Mesodermal cell (in vitro differentiated cells): ENCODE measurements around the gene STX16.
"Not testable (repeated sequence)": the region's sequence is repeated elsewhere in the genome, so short reads cannot be mapped to it uniquely, and the experiment has no call there.

Experiments used
- H3K27ac ChIP-seq: 2 replicates; pipeline ENCODE4 v1.7.0; 2013; ENCODE audit warnings: mild to moderate bottlenecking, low read depth, low read length, moderate library complexity; ENCODE audit not compliant: severe bottlenecking
- H3K36me3 ChIP-seq: 2 replicates; pipeline ENCODE4 v1.7.1; 2013; ENCODE audit warnings: mild to moderate bottlenecking, low read length, moderate library complexity; ENCODE audit not compliant: control insufficient read depth, insufficient read depth
- H3K4me1 ChIP-seq: one replicate; pipeline ENCODE4 v1.7.1; 2013; ENCODE audit warnings: mild to moderate bottlenecking, low read length; ENCODE audit not compliant: insufficient read depth, control insufficient read depth, poor library complexity, severe bottlenecking
- H3K4me3 ChIP-seq: 2 replicates; pipeline ENCODE4 v1.7.0; 2013; ENCODE audit warnings: low read length, control low read depth, mild to moderate bottlenecking; ENCODE audit not compliant: insufficient read depth, poor library complexity, severe bottlenecking; ENCODE audit errors: extremely low read depth
- H3K9me3 ChIP-seq: 2 replicates; pipeline ENCODE4 v1.7.1; 2013; ENCODE audit warnings: mild to moderate bottlenecking, low read length, moderate library complexity; ENCODE audit not compliant: control insufficient read depth
- WGBS, 2 experiments: methylation state at CpG; one replicate each; pipeline ENCODE4 v1.1.5; 2013; ENCODE audit warnings: missing lambda C conversion rate in 2 of 2; ENCODE audit not compliant: insufficient coverage in 2 of 2; 5-methylcytosine and 5-hydroxymethylcytosine counted together

The STX16 gene

DNA sequence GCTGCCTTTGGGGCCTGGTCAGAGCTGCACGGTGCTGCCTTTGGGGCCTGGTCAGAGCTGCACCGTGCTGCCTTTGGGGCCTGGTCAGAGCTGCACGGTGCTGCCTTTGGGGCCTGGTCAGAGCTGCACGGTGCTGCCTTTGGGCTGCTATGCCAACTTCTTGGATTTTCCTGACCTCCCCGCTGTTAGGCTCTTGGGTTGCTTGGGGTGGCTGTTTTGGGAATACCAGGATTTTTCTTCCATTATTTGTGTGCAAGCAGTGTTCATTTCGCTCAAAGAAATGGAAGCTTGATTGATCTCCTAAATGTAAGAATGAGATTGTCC lies 2.6 kb upstream of the STX16 start:
- WGBS, 2 experiments = 92 to 93% methylated on average over 4 to 5 of the region's 6 CpGs
- H3K27ac ChIP-seq, H3K4me1 ChIP-seq, H3K36me3 ChIP-seq, H3K4me3 ChIP-seq, H3K9me3 ChIP-seq: not testable (repeated sequence)

DNA sequence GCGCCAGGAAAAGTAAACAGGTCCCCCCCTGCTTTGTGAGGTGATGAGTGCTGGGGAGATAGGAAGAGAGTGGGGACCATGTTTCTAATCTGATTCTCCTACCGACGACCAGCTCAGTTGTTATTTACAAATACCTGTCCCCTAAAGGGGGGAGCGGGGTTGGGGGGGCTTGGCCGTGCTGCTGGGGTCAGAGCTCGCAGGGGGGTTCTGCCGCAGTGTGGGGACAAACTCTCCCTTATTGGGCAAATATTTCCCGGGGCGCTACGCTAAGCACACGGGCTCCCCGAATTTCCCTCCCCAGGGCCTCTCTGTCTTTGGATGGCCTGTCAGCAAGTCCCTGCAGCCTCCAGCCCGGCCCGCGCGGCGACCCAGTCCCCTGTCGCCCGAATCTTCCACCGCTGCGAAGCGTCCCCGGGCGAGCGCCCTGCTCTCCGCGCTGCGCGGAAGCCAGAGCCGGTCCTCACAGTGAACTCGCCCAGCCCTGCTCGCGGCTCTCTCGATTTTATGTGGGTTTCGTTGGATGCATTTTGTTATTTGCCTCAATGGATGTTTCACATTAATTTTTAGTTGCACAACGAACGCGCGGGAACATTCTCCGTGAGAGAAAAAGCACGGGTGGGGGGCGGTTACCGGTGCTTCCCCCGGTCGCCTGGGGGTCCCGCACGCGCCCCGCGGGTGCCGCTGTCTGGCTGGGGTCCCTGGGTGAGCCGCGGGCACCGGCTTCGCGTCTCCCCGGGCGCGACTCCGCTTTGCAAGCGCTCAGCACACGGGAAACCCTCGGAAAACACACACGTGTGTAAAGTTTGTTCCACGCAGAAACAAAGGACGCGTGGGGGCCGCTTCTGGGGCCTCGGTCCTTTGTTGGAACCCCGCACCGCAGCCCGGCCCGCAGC lies 1.5 kb upstream of the STX16 start:
- peaks cover 6% of the 10 kb centered on the region for H3K4me1 ChIP-seq
- no peaks in the 10 kb centered on the region for H3K9me3 ChIP-seq
- no peak overlapping the region for H3K27ac ChIP-seq
- H3K4me3 ChIP-seq = peak overlapping the region; percentile 83
- H3K36me3 ChIP-seq = no peaks in the 10 kb centered on the region
- WGBS, 2 experiments = 69 to 77% methylated on average over 68 to 69 of the region's 73 CpGs

DNA sequence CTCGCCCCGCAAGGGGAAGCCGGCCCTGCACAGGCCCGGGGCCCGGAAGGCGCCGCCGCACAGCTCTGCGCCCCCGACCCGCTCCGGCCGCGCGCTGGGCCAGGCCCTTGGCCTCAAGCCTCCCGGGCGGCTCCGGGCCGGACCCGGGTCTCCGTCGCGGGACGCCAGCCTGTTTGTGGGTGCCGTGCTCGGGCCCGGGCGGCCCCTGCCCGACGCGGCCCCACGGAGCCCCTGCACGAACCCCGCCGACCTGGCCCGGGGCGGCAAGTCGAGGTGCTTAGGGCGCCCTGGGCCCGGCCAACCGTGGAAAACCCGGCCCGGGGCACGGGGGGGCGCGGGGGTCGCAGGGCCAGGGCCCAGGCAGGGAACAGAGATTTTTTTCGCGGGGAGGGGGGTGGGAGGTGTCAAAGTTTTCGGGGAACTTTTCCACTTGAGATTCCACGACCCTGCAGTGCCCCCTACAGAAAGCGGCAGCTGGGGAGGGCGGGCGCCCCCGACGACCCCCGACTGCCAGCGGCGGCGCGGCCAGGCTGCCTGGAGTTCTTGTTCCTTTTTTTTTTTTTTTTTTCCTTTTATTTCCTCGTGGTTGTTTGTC lies 805 bp upstream of the STX16 start:
- peaks cover 3% of the 10 kb centered on the region for H3K36me3 ChIP-seq
- peaks cover 9% of the 10 kb centered on the region for H3K4me1 ChIP-seq
- WGBS, 2 experiments = 44 to 61% methylated on average over 47 to 54 of the region's 62 CpGs
- H3K27ac ChIP-seq = peak overlapping the region; percentile 85
- peak overlapping the region; percentile 83 for H3K4me3 ChIP-seq
- H3K9me3 ChIP-seq = no peaks in the 10 kb centered on the region

DNA sequence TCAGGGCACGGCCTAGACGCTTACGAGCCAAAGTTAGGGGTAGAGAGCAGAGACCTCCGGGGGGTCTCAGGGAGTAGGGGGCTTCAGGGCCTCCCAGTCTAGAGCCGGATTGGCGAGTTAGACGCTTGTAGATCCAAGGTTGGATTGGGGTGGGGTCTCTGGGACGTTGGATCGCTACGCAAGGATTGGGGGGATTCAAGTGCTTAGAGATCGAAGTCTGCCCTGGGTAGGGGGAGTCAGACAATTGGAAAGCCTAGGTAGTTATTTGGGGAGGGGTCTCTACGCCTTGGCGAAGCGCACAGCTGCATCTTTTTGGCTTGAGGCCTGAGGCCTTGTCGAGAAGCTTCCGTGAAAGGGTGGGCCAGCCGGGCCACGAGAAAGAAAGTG lies 469 bp downstream of the STX16 start:
- 13 to 30% methylated on average over 6 to 15 of the region's 18 CpGs for WGBS, 2 experiments
- Histone ChIP-seq H3K9me3 (no peaks in the 10 kb centered on the region), H3K36me3 (peaks cover 7% of the 10 kb centered on the region), H3K27ac (peak overlapping the region; percentile 85), H3K4me1 (peaks cover 13% of the 10 kb centered on the region), H3K4me3 (peak overlapping the region; percentile 83)

DNA sequence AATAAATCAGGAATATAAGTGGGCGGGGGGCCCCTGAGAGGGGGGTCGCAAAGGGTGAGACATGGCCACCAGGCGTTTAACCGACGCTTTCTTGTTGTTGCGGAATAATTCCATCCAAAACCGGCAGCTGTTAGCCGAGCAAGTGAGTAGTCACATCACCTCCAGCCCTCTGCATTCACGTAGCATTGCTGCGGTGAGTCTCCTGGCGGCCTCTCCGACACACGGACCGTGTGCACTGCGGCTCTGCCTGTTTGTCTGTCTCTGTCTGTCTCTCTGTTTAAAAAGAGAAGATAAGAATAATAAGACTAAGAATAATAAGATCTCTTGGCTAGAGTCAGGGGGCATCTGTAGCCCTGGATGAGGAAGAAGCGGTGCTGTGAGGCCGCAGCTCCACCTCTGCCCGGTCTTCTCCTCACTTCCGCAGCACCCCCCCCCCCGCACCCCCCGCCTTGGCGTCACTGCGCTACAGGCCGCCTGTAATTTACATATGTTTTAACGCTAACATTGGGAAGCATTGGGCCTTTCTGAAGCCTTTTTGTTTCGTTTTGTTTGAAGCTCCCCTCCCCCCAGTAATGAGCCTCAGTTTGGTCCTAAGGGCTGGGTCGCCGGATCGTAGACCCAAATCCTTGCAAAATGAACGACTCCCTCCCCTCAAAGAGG lies 993 bp downstream of the STX16 start:
- WGBS, 2 experiments = 3 to 16% methylated on average over 7 to 11 of the region's 30 CpGs

DNA sequence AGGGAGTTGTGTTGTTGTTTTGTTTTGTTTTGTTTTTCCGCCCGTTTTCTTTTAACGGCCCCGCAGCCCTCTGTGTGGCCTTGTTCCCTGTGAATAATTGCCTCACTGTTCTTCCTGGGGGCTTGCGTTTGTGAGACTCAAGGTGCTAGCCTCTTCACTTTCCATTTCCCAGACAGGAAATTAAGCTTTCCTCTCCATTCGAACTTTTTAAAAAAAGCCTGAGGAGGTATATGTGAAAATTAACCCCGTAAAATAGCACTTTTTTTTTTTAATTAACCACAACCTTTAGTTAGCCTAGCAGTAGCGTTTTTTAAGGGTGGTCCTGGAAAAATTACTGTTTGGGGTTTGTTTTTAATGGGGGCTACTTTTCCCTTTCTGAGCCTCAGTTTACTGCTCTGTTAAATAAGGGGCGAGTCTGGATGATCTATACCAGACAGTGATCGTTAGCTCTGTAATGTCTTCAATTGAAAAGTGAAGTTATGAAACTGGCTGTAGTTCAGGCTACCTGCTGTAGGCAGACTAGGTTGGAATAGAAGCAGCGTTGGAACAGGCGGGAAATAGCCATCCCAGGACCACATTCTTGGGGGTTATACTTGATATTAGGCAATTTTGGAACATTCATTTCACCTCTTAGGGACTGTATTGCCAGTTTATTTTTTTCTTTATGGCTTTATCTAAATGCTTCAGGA lies 1.7 kb downstream of the STX16 start:
- Histone ChIP-seq H3K27ac (peak overlapping the region; percentile 85), H3K36me3 (peaks cover 7% of the 10 kb centered on the region), H3K9me3 (no peaks in the 10 kb centered on the region), H3K4me1 (peaks cover 13% of the 10 kb centered on the region), H3K4me3 (peak overlapping the region; percentile 83)
- WGBS, 2 experiments = 5 to 8% methylated on average over 6 of the region's 12 CpGs

More for the DNA sequence above, 993 bp downstream of the STX16 start:
- Histone ChIP-seq H3K36me3 (peaks cover 7% of the 10 kb centered on the region), H3K4me3 (peak overlapping the region; percentile 83), H3K9me3 (no peaks in the 10 kb centered on the region), H3K27ac (peak overlapping the region; percentile 85), H3K4me1 (peaks cover 13% of the 10 kb centered on the region)

DNA sequence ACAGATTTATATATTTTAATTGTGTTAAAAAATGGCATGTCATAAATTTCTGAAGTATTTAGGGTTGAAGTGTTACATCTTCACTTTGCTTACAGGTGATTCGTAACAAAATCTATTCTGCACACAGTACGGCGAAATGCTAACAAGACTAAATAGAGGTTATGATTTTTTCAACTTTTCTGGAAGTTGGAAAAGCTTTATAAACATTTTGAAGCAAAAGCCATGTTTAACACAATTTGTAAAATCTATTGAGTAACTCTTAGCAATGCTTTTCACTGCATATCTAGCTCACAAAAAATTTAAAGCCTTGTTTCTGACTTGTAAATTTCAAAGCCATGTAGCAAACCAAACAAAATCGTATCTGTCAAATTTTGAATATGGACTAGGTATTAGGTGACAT lies 3.3 kb downstream of the STX16 start:
- H3K4me3 ChIP-seq = no peak overlapping the region
- H3K27ac ChIP-seq = no peak overlapping the region
- peaks cover 7% of the 10 kb centered on the region for H3K36me3 ChIP-seq
- 100% methylated on average over 1 of the region's 4 CpGs for WGBS, 2 experiments
- H3K4me1 ChIP-seq = peaks cover 13% of the 10 kb centered on the region
- H3K9me3 ChIP-seq = no peaks in the 10 kb centered on the region

DNA sequence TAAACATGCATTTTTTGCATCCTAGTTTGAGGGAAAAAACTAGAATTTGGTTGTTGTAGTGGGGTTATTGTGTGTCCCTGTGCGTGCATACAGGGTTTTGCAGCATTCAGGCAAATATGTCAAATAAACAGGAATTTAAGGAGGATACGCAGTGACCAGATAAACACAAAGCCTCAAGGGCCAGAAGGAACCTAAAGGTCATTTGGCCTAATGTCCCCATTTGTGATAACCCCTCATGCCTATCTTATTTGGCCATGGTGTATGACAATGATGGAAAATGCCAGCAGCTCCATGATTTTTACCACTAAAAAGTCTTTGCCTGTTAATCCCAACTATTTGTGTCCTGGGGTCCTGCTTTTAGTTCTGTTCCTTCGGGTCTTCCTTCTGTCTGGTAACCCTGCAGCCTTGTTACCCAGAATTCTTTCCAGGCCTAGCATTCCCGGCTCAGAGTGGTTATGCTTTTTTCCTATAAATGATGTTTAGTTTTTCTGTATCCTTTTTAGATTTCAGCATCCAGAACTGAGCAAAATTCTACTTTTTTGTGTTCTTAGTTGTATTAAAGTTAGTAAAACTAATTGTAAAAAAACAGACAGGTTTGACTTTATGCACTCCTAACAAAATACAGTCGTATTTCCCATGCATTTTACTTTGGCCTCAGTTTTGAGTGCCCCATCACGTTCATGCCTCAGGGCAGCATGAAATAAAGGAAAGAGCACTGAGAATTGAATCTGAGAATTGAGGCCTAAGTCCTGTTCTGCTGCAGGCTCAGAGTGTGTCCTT lies 4.4 kb downstream of the STX16 start:
- Histone ChIP-seq H3K4me3 (no peak overlapping the region), H3K36me3 (peaks cover 13% of the 10 kb centered on the region), H3K27ac (no peak overlapping the region), H3K9me3 (no peaks in the 10 kb centered on the region), H3K4me1 (peaks cover 13% of the 10 kb centered on the region)
- 69 to 79% methylated on average over 4 to 5 of the region's 6 CpGs for WGBS, 2 experiments

DNA sequence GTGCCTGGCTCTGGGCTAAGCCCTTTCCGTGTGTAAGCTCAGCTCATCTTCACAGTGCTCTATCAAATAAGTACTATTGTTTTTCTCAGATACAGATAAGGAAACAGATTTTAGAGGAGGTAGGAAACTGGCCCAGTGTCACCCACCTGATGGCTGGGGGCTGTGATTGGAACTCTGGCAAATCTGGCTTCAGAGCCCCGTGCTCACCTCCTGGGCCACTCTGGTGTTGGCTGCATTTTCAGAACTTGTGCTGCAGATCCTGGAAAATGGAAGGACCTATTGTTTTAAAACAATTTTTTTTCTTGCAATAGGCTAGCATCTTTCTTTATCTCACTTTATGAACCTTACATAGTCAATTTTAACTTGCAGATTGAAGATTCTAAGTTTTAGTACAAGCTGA lies 5.7 kb downstream of the STX16 start:
- H3K36me3 ChIP-seq = peaks cover 26% of the 10 kb centered on the region
- H3K4me3 ChIP-seq = no peak overlapping the region
- H3K4me1 ChIP-seq = peaks cover 13% of the 10 kb centered on the region
- WGBS, 2 experiments = 40 to 63% methylated on average over 1 of the region's 2 CpGs
- H3K27ac ChIP-seq = no peak overlapping the region
- H3K9me3 ChIP-seq = no peaks in the 10 kb centered on the region

DNA sequence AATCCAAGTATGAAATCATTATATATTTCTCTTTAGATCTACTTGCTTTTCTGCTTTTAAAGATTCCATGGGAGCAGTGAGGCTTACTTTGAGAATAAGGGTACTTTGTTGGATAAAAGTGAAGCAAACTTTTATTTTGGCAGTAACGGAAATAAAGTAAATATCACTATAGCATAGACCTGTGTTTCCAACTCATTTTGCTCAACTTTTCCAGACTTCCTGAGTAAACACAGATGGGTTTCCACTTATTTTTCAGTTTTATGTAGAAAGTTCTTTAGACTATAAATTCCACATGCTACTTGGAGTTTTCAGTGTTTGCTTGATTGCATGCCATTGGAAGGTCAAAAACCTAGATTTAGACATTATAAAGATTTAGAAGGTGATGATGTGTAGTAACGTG lies 6.2 kb downstream of the STX16 start:
- H3K4me1 ChIP-seq = peaks cover 13% of the 10 kb centered on the region
- H3K4me3 ChIP-seq = no peak overlapping the region

More for the DNA sequence above, 6.2 kb downstream of the STX16 start:
- Histone ChIP-seq H3K27ac (no peak overlapping the region), H3K36me3 (peaks cover 31% of the 10 kb centered on the region), H3K9me3 (no peaks in the 10 kb centered on the region)
- 100% methylated on average over 1 of the region's 2 CpGs for WGBS, 2 experiments
